SH-SY5Y (cell line): ENCODE measurements around the gene ZNF182.
"Not testable (repeated sequence)": the region's sequence is repeated elsewhere in the genome, so short reads cannot be mapped to it uniquely, and the experiment has no call there.

Experiments
- GATA2 ChIP-seq: IDR thresholded peaks from 2 replicates; pipeline ENCODE4 v1.6.1; 2011; ENCODE audit warnings: mild to moderate bottlenecking, low read depth, low read length
- GATA3 ChIP-seq: IDR thresholded peaks from 2 replicates; pipeline ENCODE4 v1.6.1; 2011; ENCODE audit warnings: low read depth, mild to moderate bottlenecking, low read length, moderate library complexity

ZNF182 gene

GRCh38 chrX:48003758-48004457, at the start of gene ZNF182:
Gene ZNF182, minus strand, starts transcription at chrX:48003989. Its CDS starts 1,380 bp downstream, at chrX:48002609.
- no peak for TF ChIP-seq GATA2
- no peak for TF ChIP-seq GATA3

DNA sequence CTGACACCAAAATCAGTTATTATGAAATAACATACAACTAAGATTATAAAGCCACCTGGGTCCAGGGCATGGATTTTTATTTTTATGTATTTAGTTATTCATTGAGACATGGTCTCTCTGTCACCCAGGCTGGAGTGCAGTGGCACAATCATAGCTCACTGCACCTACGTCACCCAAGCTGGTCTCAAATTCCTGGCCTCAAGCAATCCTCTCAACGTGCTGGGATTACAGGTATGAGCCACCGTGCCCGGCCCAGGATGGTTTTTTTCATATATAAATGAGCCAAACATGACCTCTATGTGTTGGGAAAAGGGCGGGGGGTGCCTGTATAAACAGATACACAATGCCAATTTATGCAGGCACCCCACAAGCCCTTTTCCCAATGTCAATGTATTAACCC, 43.1 kb upstream of the ZNF182 start:
- TF ChIP-seq GATA3 = no peak
- no peak for TF ChIP-seq GATA2

DNA sequence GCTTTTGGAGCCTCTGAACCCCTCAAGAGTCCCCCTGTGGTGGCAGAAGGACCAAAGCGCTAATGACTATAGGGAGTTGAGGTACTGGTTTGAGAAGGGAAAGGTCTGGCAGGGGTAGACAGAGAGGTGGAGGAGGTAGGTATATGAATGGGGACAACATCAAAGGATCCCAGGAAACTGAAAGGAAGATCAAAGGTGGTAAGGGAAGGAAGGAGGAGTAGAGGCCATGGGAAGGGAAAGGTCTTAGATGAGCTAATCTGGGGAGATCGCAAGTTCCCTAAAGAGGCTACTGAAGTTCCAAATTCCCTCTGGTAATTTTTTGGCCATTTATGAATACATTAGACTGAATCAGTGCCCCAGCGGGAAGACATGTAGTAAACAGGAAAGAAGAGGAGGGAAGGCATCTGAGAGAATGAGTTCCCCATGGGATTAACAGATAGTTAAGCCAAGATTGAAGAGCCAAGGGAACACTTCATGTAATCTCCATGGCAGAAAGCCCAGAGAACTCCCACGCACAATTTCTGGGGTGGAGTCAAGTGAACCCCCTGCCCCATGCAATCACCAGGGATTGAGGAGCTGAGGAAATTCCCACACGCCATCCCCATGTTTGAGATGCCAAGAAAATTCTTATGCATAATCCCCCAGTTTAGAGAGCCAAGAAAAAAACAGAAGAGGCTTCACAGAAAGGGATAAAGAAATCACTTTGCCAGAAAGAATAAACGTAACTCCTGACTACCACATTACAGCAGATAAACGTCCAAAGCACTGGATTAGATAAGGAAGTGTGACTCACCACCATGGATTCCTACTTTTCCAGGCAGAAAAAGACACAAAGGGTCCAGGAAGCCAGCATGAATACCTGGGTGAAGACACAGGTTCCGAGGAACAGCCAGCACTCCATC, 41.9 kb upstream of the ZNF182 start:
- no peak for TF ChIP-seq GATA3
- no peak for TF ChIP-seq GATA2

GRCh38 chrX:48043056-48043455, 39.3 kb upstream of the ZNF182 start:
- no peak for TF ChIP-seq GATA2
- TF ChIP-seq GATA3 = no peak

- TF ChIP-seq GATA2 = no peak
Measured at GRCh38 chrX:48035891-48036290, 32.1 kb upstream of the ZNF182 start.

GRCh38 chrX:48030237-48030636, 26.4 kb upstream of the ZNF182 start:
- TF ChIP-seq GATA2 (no peak), GATA3 (no peak)

DNA sequence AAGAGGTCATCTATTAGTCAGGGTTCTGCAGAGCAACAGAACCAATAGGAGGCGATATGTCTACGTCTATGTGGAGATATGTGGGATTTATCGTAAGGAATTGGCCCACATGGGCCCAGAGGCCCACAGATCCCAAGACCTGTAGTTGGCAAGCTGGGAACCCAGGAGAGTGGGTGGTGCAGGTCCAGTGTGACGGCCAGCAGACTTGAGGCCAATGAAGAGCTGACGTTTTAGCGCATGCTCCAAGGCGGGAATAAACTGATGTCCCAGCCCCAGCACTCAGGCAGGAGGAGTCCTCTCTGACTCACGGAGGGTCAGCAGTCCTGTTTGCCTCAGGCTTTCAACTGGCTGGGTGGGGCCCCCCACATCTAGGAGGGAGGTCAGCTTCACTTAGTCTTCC, 24.3 kb upstream of the ZNF182 start:
- TF ChIP-seq GATA3 (no peak), GATA2 (no peak)

GRCh38 chrX:48025561-48025960, 21.8 kb upstream of the ZNF182 start:
- no peak for TF ChIP-seq GATA3
- no peak for TF ChIP-seq GATA2

DNA sequence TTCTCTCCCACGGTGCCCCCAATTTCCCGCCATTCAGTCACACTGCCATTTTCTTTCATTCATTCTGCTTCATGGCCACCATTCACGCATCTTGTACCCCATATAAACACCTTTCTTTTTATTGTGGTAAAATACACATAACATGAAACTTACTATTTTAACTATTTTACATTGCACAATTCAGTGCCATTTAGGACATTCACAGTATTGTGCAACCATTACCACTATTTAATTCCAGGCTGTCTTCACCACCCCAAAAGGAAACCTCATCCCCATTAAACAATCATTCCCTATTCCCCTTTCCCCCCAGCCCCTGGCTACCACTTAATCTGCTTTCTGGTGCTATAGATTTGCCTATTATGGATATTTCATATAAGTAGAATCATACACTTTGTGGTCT, 18.9 kb upstream of the ZNF182 start:
- TF ChIP-seq GATA3 = no peak
- no peak for TF ChIP-seq GATA2

- TF ChIP-seq GATA3 (no peak), GATA2 (no peak)
Measured at GRCh38 chrX:48022100-48022499, 18.3 kb upstream of the ZNF182 start.

DNA sequence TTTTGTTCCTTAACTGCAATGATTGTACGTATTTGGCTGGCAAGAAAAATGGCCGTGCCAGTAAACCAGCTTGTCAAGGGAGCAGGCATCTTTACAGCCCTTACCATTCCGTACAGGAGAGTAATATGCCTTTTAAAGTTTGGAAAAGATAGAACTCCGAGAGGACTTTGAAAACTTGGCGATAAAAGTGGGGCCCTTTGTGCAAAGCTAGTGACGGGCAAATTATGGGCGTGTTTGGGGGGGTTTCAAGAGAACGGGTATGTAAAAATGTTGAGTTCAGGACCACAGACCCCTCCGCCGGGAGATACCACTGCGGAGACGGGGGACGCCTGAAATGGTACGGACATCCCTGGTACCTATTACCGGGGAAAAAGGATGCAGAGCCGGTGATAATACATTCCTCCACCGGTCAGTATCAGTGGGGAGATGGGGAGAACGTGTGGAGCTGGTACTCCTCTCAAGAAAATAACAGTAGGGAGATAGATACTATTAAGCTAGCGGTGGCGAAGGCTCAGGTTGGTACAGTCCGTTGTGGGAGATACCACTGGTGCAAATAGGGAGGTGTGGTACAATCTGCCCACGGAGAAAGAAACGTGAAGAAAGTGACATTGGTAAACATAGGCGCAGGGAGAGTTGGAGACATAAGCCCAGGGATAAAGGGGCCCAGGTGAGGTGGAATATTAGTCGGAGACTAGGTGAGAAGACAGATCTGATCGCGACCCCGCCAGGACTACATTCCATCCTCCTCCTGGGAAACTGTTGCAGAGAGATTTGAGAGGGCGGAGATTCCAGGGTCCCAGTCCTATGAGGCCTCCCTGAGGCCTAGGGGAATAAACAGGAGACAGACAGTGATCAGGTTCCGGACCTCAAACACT, 17.5 kb upstream of the ZNF182 start:
- no peak; the same call in 1 of the 2 replicates for TF ChIP-seq GATA2
- no peak for TF ChIP-seq GATA3

DNA sequence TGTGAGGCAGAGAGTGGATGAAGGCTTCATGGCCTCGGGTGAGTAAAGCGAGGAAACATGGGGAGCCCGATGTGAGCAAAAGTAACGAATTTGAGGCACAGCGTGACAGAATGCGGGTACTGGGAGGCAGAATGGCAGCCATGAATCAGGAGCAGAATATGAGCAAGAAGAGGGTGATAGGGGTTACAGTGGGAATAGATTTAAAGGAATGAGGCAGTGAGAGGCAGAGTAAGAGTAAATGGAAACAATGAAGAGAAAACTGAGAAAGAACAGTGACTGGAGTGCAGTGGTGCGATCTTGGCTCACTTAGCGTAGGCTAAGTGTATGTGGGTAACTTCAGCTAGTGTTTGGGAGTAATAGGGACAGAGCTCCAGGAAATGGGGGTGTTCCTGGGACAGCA, 2.9 kb upstream of the ZNF182 start, which contains the start of gene SPACA5:
TSS of gene SPACA5 (plus strand) at position 301 of the 400 bp plus-strand sequence. CDS start 815 bp downstream, outside the sequence.
- not testable (repeated sequence) for TF ChIP-seq GATA3, GATA2

GRCh38 chrX:48003367-48003757, 427 bp downstream of the ZNF182 start:
- no peak for TF ChIP-seq GATA2
- TF ChIP-seq GATA3 = no peak

DNA sequence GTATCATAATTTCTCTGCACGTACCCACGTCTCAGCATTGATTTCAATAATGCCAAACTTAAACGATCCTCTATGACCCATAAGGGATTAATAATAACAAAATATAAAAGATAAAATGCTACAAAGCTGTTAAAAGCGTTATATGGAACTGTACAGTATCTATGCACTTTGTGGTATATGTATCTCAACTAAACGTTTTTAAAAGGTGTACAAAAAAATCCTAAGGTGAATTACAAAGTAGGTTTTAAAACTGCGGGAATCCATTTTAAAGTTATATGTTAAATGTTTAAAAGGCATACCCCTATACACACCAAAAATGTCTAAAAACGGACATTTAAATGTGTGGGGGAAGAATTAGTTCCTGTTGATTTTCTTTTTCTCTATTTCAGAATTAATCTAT, 860 bp downstream of the ZNF182 start:
- TF ChIP-seq GATA3 = no peak
- no peak for TF ChIP-seq GATA2
